ENCODE measurements around the gene MBP.

Gene MBP

DNA sequence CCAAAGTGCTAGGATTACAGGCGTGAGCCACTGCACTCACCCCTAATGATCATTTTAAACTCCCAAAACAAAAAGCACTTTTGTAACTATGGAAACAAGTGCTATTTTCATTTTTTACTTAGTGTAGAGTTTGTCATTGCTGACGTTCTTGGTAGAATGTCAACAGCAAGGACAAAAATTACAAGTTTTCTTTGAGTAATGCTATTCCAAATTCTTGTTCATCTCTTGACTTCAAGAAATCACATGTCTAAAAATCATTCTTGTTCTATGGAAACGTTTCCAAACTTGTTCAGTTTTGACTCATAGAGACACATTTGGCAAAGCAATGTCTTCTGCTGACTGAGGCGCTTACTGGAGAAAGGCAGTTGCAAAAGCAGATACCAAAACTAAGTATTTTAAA lies 82.6 kb downstream of the MBP start:
- no peak for DNase-seq (ENCODE audit: low read depth, low spot score)

DNA sequence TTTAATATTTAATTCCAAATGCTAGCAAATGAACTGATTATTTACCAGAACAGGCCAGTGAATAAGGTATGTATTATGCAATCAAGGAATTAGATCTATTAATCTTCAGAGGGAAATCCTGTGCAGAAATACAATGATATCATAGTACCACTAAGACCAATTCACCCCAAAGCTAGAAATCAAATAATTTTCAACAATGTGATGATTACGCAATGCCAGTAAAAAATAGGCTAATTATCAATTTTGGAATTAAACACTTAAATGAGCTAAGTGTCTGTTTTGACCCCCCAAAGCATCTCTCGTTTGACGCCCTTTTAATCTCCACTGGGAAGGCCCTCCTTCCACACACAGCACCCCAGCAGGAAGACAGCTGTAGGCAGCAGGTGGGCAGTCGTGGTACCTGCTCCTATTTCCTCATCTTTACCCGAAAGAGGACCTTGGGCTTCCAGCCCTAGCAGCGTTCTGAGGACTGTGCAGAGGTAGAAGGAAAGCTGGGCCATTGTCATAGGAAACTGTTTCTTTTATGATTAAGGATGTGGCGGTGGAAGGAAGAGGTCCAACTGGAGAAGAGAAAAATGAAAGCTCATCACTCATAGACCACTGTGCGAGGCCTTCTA lies 84.7 kb downstream of the MBP start:
- DNase-seq (ENCODE audit: low read depth, low spot score): no peak

DNA sequence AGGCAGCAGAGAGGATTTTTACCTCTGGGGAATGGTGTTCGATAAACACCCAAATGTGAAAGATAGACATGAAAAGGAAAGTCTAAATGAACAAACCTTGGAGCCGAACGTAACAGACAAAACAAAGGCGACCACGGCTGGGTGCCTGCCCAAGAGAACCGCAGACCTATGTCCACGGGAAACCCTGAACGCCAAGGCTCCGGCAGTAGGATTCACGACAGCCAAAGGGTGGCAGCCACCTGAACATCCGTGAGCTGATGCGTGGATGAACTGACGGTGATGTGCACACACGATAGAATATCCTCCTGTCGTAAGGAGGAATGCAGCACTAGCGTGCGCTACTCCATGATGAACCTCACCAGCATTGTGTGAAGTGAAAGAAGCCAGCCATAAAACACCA lies 85.6 kb downstream of the MBP start:
- DNase-seq (ENCODE audit: low read depth, low spot score): no peak

DNA sequence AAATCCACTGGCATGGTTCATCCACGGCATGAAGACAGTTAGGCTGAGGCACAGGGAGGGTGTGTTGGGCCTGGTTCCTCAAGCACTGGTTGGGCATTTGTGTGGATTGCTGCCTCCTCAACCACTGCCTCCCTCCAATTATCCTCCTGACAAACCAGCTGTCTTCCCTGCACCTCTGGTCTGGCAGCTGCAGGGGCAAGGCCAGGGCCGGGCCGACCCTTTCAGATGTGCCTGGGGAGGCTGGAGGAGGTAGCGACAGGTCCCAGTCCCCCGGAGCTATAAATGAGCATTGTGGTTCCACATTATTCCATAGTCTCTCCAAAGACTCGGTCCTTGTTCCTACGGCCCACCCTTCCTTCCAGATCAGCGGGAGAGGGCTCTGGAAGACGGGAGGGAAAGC lies 86.2 kb downstream of the MBP start:
- DNase-seq (ENCODE audit: low read depth, low spot score): no peak

- DNase-seq (ENCODE audit: low read depth, low spot score): no peak
Observed at GRCh38 chr18:77045677-77046076, 86.9 kb downstream of the MBP start.

DNA sequence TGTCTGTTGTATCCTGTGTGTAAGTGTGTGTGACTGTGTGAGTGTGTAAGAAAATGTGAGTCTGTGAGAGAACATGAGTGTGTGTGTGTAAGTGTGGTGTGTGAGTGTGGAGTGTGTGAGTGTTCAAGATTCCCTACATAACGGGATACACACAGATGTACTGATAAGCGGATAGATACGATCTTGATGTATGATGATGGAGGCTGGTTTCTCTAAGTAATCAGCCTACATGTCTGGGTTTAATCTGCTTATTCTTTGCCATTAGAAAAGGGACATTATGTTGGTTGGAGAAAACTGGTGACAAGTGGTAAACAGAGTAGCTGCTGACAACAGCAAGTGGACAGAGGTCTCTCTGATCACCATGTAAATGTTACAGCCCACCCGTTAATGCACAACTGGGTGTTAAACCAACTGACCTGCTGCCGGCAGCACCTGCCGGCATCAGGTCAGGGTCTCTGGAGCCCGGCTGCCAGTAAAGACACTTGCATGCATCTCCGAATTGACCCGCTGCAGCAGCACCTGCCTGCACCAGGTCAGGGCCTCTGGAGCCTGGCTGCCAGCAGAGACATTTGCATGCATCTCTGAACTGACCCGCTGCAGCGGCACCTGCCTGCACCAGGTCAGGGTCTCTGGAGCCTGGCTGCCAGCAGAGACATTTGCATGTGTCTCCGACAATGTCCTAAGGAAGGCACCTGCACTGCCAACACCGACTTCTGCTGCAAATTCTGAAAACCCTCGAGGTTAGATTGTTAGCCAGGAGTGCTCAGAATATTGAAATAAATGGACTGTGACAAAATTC lies 87.5 kb downstream of the MBP start:
- DNase-seq (ENCODE audit: low read depth, low spot score): no peak

- DNase-seq (ENCODE audit: low read depth, low spot score): no peak
Observed at GRCh38 chr18:77043541-77044280, 88.9 kb downstream of the MBP start.

DNA sequence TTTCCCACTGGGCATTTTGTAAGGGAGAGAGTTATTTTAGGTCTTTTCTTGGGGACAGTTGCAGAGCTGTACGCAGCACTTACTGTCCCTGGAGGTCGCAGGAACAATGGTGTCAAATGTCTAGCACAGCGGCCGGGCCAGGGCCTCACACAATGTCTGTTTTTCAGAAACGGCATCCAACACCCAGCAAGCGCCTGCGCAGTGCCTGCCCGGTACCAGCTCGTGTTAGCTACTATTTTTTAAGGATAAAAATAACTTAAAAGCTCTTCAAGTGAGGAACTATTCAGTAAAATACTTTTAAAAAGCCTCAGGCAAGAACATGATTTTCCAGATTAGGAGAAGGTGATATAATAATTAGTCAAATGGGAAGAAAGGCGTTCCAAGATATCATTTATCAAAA lies 90.0 kb downstream of the MBP start:
- no peak for DNase-seq (ENCODE audit: low read depth, low spot score)

DNA sequence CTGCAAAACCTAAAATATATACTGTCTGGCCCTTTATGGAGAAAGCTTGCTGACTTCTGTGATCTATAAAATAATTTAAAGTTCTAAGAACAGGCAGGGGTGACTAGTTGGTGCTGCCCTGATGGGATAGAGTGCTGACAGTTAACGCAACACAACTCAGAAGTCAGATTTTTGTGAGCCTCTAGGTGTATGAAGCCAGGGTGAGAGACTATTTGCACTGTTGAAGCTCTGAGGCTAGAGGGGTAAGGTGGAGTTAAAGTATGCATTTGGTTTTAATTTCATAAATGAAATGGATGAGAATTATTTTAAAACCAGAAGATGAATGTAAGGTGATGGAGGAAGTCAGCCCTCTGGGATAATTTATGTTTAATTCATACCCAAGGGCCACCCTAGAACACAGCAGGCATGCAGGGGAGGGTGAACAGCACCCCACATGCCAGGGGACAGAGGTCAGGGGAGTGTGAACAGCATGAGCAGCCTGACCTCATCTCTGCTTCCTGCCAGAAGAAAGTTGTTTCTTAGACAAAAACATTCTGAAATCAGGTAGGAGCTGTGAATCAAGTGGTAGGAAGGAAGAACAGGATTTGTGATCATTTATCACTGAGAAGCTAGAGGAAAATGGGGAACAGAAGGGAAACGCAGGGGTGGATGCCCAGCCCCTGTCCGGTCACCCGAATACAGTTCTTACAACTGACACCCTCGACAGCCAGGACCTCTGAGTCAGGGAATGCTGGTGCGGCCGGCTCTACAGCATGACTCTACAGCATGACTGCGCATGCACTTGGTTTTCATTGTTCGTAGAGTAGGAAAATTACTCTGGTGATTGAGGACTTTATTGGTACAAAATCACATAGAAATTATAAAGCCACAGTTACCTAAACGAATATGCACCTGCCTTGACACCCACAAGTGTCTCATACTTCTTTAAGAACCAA lies 93.1 kb downstream of the MBP start:
- peak; percentile 40 for DNase-seq (ENCODE audit: low read depth, low spot score)

GRCh38 chr18:77038182-77038858 lies 94.3 kb downstream of the MBP start:
- no peak for DNase-seq (ENCODE audit: low read depth, low spot score)

DNA sequence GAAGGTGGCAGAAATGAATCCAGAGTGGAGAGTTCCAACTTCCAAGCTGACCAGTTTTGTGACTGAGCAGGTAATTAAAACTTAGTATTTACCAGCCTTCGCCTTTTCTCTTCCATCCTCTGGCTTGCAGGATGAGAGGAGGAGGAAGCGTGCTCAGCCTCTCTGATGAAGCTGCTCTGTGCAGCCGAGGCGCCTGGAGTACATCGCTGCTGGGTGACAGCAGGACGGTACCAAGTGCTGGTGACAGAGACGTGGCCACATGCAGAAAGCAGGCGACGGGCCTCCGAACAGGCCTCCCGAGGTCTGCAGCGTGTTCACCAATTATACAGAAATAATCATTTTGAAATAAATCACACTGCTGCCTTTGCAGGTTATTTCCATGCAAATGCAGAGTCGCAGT lies 95.0 kb downstream of the MBP start:
- DNase-seq (ENCODE audit: low read depth, low spot score): no peak

DNA sequence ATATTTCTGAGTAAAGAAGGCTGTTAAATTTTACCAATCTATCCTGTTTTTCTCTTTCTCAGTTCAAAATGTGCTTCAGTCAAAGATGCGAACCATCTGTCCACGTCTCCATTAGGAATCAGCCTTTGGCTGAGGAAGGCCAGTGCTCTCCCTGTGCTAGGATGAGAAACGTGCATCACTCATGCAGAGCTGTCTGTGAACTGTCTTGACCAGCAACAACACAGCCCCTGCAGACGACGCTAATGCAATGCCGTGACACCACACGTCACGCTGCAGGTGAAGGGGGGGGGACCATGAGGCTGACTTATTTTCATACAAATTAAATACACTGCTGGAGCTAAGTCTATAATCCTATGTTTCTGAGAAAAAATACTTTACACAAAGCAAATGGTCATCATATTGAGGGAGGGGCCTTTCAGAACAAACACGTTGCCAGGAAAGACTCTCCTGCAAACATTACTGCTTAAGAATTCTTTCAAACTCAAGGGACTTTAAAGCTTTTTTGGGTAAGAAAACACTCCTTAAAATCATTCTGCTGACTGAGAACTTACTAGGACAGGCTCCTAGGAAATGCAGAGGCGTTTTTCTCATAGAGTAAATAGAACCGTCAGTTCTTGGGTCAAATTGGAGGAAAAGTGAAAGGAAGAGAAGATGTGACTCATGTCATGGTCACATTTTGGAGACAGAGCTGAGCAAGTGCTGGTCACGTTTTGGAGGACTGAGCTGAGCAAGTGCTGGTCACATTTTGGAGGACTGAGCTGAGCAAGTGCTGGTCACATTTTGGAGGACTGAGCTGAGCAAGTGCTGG lies 97.0 kb downstream of the MBP start:
- DNase-seq (ENCODE audit: low read depth, low spot score): no peak

- no peak for DNase-seq (ENCODE audit: low read depth, low spot score)
Observed at GRCh38 chr18:77033575-77033974, 99.0 kb downstream of the MBP start.

DNA sequence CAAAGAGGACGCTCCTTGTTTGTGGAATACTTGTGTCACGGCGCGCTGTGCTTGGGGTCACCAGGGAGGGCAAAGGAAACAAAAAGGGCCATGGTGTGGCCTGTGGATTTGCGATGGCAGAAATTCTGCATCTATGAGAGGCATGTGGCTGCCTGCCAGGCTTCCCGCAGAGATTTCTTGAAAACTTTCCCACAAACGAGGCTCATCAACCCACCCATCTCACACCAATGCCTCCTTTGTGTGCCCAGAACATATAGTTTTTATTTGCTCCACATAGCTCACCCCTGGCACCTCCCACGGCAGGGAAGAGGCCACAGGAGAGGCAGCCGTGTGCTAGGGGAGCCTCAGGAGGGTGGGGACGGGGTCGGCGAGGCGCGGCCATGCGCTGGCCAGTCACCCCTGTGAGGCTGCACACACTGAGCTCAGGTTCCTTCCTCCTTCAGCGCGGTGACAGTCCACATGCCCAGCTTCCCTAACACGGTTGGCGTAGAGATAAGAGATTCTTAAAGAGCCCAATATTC lies 100.3 kb downstream of the MBP start:
- DNase-seq (ENCODE audit: low read depth, low spot score): peak; percentile 83

DNA sequence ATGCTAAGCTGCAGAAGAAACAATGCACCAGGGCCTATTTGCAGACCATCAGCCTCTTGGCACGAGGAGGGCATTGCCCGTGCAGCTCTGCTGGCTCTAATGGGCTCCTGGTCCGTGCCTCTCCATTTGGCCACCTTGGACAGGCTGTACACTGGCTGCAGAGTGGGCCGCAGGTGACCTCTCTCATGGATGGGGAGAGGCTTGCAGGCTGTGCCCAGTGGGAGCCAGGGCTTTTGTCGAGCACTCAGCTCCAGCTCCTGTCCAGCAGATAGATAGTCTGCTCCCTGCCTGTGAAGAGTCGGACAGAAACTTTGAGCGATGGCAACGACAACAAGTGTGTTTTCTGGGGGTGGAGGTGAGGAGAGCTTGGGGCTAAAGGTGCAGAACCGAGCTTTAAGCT lies 100.9 kb downstream of the MBP start:
- no peak for DNase-seq (ENCODE audit: low read depth, low spot score)

GRCh38 chr18:77030201-77030600 lies 102.4 kb downstream of the MBP start:
- no peak for DNase-seq (ENCODE audit: low read depth, low spot score)

DNA sequence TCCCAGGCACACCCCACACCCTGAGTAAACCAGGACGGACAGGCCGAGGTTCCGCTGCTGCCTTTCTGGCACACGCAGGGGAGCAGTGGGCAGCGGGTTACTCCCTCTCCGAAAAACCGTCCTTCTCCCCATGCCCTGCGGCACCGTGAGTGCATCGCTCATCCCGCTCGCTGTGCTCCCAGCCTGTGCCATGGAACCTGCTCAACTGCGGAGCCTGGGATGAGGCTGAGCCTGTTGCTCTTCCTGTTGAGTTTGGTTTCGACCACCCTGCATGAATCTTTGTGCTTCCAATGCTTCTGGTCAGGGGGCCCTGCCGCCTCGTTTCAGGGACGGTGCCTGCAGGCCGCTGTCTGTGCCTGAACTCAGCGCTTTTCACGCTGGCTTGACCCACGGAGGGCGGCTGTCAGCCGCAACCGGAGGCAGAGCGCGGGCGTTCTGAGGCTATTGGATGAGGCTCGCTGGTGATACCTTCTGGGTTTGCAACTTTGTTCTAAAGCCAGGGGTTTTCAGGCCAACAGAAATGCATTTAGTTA lies 106.7 kb downstream of the MBP start:
- no peak for DNase-seq (ENCODE audit: low read depth, low spot score)

DNA sequence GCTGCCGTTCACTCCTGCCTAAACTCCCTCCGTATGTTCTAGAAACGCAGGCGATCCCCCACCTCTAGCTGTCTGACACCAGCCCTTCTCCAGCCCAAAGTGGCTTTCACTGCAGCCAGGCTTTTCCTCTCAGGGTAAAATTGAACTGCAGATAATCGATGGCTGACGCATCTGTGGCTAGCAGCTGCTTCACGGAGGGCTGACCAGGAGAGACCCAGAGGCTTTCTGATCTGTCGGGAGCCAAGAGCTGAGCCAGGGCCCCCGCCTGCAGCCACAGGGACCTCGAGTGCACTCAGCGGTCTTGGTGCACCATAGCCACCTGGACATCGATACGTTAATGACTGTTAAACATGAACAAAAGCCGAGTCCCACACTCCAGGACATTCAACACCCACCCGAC lies 107.5 kb downstream of the MBP start:
- no peak for DNase-seq (ENCODE audit: low read depth, low spot score)

GRCh38 chr18:77024476-77024875 lies 108.1 kb downstream of the MBP start:
- no peak for DNase-seq (ENCODE audit: low read depth, low spot score)
